ENCODE results near the gene MCM7. TPM values are rescaled to one million over a fixed set of nuclear protein-coding genes. Genes with fewer than 3 reads are reported as not detected.
A peak's percentile ranks its signal among the peaks of the same experiment; 100 is the strongest.

Gene MCM7
- total and polyA plus RNA-seq, 2 of the 13 experiments (the other 11 are each of a cell fraction or from before 2014, with no cell fraction given) = 84.5 to 214 TPM

DNA sequence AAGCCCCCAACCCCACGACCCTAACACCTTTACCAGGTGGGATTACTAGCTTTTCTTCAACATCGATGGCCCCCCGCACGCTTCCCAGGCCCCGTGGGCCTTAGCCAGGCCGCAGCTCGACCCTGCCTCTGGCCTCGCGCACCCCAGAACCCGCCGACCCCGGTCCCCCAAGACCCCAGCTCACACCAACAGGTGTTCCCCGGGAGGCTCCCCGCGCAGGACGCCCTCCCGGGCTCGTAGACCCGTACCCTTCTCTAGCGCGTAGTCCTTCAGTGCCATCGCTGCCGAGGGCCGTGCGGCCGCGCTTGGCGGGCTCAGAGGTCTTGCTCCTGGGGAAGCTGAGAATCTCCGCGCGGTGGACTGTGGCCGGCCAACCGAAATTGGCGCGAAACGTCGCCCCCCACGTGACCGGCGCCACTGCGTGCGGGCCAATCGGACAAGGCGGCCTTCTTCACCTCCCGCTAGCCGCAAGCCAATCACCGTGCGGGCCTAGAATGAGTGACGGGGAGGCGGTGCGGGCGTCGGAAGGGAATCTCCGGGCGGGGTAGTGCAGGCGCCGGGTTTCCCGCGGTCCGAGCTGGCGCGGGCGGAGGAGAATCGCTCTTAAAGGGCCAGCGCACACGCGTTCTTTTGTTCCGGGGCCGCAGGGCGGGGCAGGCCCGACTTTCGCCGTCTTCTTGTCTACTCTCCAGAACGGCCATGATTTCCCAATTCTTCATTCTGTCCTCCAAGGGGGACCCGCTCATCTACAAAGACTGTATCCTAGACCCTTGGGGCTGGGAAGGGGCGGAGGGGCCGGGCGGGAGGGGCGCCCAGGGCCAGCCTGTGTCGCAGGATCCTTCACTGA is at the start of gene MCM7, which contains the start of gene AP4M1 (continued):
- no peak for TF ChIP-seq RAD21 (CRISPR knock-in tag; IDR thresholded peaks at IDR 0.05)
- no peak for TF ChIP-seq MTA3 (CRISPR knock-in tag; IDR thresholded peaks at IDR 0.05)
- TF ChIP-seq ZC3H4 (CRISPR knock-in tag; IDR thresholded peaks at IDR 0.05; ENCODE audit: borderline replicate concordance) = no peak
- TF ChIP-seq TERF1 (CRISPR knock-in tag; IDR thresholded peaks at IDR 0.05) = no peak
- no peak for TF ChIP-seq SOX13 (IDR thresholded peaks at IDR 0.05)
- peak in 1 of 2 experiments; percentile 20; a peak in 1 of 4 replicates for TF ChIP-seq SOX13 (CRISPR knock-in tag; conservative IDR thresholded peaks at IDR 0.05 in 1 of 2, IDR thresholded peaks at IDR 0.05 in 1 of 2)
- TF ChIP-seq ZNF12 (CRISPR knock-in tag; IDR thresholded peaks at IDR 0.05) = no peak
- TF ChIP-seq SP140L (CRISPR knock-in tag; IDR thresholded peaks at IDR 0.05; ENCODE audit: borderline replicate concordance) = no peak
- no peak for TF ChIP-seq ISL2 (CRISPR knock-in tag; IDR thresholded peaks at IDR 0.05)
- no peak for TF ChIP-seq ATAD3A (CRISPR knock-in tag; IDR thresholded peaks at IDR 0.05)
- peak; percentile 78; the same call in 1 of the 2 replicates for TF ChIP-seq ETV6 (CRISPR knock-in tag; conservative IDR thresholded peaks at IDR 0.05)
- TF ChIP-seq ZSCAN21 (CRISPR knock-in tag; IDR thresholded peaks at IDR 0.05; ENCODE audit: borderline replicate concordance) = peak; percentile 90; the same call in 1 of the 2 replicates
- peak; percentile 72 for TF ChIP-seq REL (CRISPR knock-in tag; conservative IDR thresholded peaks at IDR 0.05)
- TF ChIP-seq ZNF234 (CRISPR knock-in tag; conservative IDR thresholded peaks at IDR 0.05) = no peak
- TF ChIP-seq ZNF737 (CRISPR knock-in tag; IDR thresholded peaks at IDR 0.05; ENCODE audit: borderline replicate concordance) = no peak
- no peak for TF ChIP-seq FOXC1 (CRISPR knock-in tag; IDR thresholded peaks at IDR 0.05; ENCODE audit: borderline replicate concordance)
- TF ChIP-seq ZNF101 (CRISPR knock-in tag; IDR thresholded peaks at IDR 0.05; ENCODE audit: borderline replicate concordance, low read depth) = no peak
- TF ChIP-seq, protein P1, sequence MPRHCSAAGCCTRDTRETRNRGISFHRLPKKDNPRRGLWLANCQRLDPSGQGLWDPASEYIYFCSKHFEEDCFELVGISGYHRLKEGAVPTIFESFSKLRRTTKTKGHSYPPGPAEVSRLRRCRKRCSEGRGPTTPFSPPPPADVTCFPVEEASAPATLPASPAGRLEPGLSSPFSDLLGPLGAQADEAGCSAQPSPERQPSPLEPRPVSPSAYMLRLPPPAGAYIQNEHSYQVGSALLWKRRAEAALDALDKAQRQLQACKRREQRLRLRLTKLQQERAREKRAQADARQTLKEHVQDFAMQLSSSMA (CRISPR knock-in tag; IDR thresholded peaks at IDR 0.05) = no peak
- peak; percentile 88 for TF ChIP-seq HDAC1 (CRISPR knock-in tag; IDR thresholded peaks at IDR 0.05)
- TF ChIP-seq MNT (IDR thresholded peaks at IDR 0.05) = peak; percentile 59; the same call in 1 of the 2 replicates
- TF ChIP-seq, protein P2, sequence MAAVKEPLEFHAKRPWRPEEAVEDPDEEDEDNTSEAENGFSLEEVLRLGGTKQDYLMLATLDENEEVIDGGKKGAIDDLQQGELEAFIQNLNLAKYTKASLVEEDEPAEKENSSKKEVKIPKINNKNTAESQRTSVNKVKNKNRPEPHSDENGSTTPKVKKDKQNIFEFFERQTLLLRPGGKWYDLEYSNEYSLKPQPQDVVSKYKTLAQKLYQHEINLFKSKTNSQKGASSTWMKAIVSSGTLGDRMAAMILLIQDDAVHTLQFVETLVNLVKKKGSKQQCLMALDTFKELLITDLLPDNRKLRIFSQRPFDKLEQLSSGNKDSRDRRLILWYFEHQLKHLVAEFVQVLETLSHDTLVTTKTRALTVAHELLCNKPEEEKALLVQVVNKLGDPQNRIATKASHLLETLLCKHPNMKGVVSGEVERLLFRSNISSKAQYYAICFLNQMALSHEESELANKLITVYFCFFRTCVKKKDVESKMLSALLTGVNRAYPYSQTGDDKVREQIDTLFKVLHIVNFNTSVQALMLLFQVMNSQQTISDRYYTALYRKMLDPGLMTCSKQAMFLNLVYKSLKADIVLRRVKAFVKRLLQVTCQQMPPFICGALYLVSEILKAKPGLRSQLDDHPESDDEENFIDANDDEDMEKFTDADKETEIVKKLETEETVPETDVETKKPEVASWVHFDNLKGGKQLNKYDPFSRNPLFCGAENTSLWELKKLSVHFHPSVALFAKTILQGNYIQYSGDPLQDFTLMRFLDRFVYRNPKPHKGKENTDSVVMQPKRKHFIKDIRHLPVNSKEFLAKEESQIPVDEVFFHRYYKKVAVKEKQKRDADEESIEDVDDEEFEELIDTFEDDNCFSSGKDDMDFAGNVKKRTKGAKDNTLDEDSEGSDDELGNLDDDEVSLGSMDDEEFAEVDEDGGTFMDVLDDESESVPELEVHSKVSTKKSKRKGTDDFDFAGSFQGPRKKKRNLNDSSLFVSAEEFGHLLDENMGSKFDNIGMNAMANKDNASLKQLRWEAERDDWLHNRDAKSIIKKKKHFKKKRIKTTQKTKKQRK (IDR thresholded peaks at IDR 0.05; ENCODE audit: low read length) = no peak
- TF ChIP-seq ARNT (IDR thresholded peaks at IDR 0.05) = no peak
- no peak for TF ChIP-seq TRIM24 (CRISPR knock-in tag; IDR thresholded peaks at IDR 0.05)
- TF ChIP-seq TMF1 (CRISPR knock-in tag; IDR thresholded peaks at IDR 0.05; ENCODE audit: low read depth) = peak; percentile 77

Data from HepG2 (cell line).